Ishikawa (cell line): Measurements from ENCODE around the gene MAP3K20.

Source experiments
- CEBPB ChIP-seq: IDR thresholded peaks from 2 replicates; pipeline ENCODE4 v1.6.1; 2012
- CREB1 ChIP-seq: IDR thresholded peaks from 2 replicates; pipeline ENCODE4 v1.6.1; 2012; ENCODE audit warnings: low read depth
- EGR1 ChIP-seq: IDR thresholded peaks from 2 replicates; pipeline ENCODE4 v1.6.1; 2012
- EP300 ChIP-seq: IDR thresholded peaks from 2 replicates; pipeline ENCODE4 v1.6.1; 2012; ENCODE audit warnings: borderline replicate concordance
- FOXM1 ChIP-seq: IDR thresholded peaks from 2 replicates; pipeline ENCODE4 v1.6.1; 2012; ENCODE audit warnings: low read depth, borderline replicate concordance
- NFIC ChIP-seq: IDR thresholded peaks from 2 replicates; pipeline ENCODE4 v1.6.1; 2012
- RAD21 ChIP-seq: IDR thresholded peaks from 2 replicates; pipeline ENCODE4 v1.6.1; 2012; ENCODE audit warnings: low read depth
- TAF1 ChIP-seq: IDR thresholded peaks from 2 replicates; pipeline ENCODE4 v1.6.1; 2012; ENCODE audit warnings: low read depth, mild to moderate bottlenecking
- TCF12 ChIP-seq: IDR thresholded peaks from 2 replicates; pipeline ENCODE4 v1.6.1; 2012; ENCODE audit warnings: low read depth
- TEAD4 ChIP-seq: IDR thresholded peaks from 2 replicates; pipeline ENCODE4 v1.6.1; 2012
- YY1 ChIP-seq: IDR thresholded peaks from 2 replicates; pipeline ENCODE4 v1.6.1; 2012; ENCODE audit warnings: low read depth
- ZBTB7A ChIP-seq: IDR thresholded peaks from 2 replicates; pipeline ENCODE4 v1.6.1; 2012; ENCODE audit warnings: low read depth
- TF ChIP-seq, protein P1 (sequence below): IDR thresholded peaks from 2 replicates; pipeline ENCODE4 v1.6.1; 2012
- TF ChIP-seq, protein P2 (sequence below): IDR thresholded peaks from 2 replicates; pipeline ENCODE4 v1.6.1; 2012
- TF ChIP-seq, protein P3 (sequence below): IDR thresholded peaks from 2 replicates; pipeline ENCODE4 v1.6.1; 2012; ENCODE audit warnings: low read depth, mild to moderate bottlenecking

Gene MAP3K20

DNA sequence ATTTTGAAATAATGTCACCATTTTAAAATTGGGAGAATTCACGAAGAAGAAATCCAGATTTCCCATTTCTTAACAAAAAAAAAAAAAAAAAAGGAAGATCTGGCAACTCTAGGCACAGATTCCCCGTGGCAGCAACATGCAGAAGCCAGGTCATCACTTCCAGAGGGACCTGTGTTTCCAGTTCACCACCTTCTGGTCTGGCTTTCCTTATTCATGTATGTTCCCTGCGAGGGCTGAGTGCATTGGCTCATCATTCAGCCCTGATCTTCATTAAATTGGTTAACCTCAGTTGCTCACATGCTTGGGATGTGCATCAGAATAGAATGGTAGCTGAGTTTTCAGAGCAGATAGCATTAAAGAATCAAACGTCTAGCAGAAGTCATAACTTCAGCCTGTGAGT lies 25.0 kb upstream of the MAP3K20 start:
- TF ChIP-seq, protein P1, sequence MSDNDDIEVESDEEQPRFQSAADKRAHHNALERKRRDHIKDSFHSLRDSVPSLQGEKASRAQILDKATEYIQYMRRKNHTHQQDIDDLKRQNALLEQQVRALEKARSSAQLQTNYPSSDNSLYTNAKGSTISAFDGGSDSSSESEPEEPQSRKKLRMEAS, result no peak
- TF ChIP-seq RAD21 (no peak), EGR1 (no peak), ZBTB7A (no peak), TAF1 (no peak), FOXM1 (no peak), CEBPB (no peak), CREB1 (no peak), YY1 (no peak), EP300 (no peak), TEAD4 (no peak), TCF12 (no peak), NFIC (no peak)
- TF ChIP-seq, protein P2, sequence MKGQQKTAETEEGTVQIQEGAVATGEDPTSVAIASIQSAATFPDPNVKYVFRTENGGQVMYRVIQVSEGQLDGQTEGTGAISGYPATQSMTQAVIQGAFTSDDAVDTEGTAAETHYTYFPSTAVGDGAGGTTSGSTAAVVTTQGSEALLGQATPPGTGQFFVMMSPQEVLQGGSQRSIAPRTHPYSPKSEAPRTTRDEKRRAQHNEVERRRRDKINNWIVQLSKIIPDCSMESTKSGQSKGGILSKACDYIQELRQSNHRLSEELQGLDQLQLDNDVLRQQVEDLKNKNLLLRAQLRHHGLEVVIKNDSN, result no peak
- TF ChIP-seq, protein P3, sequence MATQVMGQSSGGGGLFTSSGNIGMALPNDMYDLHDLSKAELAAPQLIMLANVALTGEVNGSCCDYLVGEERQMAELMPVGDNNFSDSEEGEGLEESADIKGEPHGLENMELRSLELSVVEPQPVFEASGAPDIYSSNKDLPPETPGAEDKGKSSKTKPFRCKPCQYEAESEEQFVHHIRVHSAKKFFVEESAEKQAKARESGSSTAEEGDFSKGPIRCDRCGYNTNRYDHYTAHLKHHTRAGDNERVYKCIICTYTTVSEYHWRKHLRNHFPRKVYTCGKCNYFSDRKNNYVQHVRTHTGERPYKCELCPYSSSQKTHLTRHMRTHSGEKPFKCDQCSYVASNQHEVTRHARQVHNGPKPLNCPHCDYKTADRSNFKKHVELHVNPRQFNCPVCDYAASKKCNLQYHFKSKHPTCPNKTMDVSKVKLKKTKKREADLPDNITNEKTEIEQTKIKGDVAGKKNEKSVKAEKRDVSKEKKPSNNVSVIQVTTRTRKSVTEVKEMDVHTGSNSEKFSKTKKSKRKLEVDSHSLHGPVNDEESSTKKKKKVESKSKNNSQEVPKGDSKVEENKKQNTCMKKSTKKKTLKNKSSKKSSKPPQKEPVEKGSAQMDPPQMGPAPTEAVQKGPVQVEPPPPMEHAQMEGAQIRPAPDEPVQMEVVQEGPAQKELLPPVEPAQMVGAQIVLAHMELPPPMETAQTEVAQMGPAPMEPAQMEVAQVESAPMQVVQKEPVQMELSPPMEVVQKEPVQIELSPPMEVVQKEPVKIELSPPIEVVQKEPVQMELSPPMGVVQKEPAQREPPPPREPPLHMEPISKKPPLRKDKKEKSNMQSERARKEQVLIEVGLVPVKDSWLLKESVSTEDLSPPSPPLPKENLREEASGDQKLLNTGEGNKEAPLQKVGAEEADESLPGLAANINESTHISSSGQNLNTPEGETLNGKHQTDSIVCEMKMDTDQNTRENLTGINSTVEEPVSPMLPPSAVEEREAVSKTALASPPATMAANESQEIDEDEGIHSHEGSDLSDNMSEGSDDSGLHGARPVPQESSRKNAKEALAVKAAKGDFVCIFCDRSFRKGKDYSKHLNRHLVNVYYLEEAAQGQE, result no peak

DNA sequence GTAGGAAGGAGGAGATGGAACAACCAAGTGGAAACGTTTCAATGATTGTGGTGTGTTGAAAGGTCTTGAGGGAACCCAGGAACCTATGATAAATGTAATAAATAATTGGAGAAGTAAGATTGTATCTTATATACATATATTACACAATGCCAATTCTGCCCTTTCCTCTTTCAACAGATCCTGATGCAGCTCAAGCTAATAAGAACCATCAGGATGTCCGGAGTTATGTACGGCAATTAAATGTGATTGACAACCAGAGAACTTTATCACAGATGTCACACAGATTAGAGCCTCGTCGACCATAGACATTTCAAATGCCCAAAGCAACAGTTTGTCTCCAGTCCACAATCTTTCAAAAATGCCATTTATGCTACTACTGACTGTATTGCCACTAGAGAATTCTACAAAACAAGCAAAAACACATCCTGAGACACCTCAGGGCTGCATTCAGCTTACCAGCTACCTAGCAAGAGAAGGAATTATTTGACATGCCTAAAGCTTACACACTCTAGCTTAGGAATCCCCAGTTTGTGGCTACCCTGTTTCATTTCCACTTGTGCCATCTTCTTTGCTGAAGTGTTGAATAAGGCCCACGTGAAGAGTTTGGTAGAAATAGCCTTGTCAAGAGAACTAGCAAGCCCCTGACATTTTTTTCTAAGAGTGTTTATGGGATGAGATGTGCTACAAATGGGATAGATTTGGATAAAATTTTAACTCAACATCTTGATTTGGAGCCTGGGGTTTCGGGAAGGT lies 24.0 kb upstream of the MAP3K20 start:
- TF ChIP-seq EP300, result no peak
- TF ChIP-seq CEBPB, result no peak
- TF ChIP-seq CREB1, result no peak
- TF ChIP-seq, protein P3, result no peak
- TF ChIP-seq TAF1, result no peak
- no peak for TF ChIP-seq NFIC
- TF ChIP-seq EGR1, result no peak
- no peak for TF ChIP-seq YY1
- no peak for TF ChIP-seq TEAD4
- TF ChIP-seq, protein P2, result no peak

DNA sequence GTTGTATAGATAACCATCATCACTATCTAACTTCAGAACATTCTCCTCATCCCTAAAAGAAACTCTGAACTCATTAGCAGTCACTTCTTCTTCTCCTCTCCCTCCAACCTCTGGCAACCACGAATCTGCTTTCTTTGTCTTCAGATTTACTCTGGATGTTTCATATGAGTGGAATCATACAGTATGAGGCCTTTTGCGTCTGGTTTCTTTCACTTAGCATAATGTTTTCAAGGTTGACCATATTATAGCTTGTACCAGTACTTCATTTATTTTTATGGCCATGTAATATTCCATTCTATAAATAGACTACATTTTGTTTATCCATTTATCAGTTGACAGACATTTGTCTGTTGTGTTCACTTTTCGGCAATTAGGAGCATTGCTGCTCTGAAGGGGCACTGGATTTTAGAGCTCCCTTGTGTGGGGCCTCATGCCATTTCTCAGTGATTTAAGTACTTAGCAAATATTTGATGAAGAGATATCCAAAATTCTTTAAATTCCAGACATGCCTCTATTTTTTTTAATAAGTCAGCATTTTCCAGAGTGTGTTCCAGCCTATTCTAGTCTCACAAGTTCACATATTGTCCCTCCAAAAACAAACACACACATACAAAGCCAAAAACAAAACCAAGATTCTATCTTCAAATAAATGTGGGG lies 22.5 kb upstream of the MAP3K20 start:
- TF ChIP-seq NFIC, result peak; percentile 14; the same call in 1 of the 2 replicates
- TF ChIP-seq, protein P1, result no peak
- TF ChIP-seq TEAD4, result peak; percentile 70; the same call in 1 of the 2 replicates
- TF ChIP-seq EP300, result peak; percentile 27; the same call in 1 of the 2 replicates

DNA sequence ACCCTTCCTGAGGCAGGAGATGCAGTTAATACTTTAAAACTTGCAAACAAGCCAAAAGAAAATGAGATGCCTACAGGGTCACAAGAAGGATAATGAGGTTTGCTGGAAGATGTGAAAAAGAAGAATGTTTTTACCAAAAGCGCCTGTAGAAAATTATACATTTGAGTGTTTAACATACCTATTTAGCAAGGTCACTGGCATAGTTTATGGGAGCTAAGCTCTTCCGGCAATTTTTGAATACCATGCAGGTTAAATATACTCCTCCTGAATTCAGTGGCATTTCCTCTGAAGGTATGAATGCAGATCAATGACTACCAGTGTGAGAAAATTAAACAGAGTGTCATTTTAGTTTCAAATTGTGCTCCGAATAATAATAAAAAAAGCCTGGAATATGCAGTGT lies 21.2 kb upstream of the MAP3K20 start:
- TF ChIP-seq YY1 (no peak), FOXM1 (no peak), TAF1 (no peak), TEAD4 (peak; percentile 29; the same call in 1 of the 2 replicates), CEBPB (no peak)

DNA sequence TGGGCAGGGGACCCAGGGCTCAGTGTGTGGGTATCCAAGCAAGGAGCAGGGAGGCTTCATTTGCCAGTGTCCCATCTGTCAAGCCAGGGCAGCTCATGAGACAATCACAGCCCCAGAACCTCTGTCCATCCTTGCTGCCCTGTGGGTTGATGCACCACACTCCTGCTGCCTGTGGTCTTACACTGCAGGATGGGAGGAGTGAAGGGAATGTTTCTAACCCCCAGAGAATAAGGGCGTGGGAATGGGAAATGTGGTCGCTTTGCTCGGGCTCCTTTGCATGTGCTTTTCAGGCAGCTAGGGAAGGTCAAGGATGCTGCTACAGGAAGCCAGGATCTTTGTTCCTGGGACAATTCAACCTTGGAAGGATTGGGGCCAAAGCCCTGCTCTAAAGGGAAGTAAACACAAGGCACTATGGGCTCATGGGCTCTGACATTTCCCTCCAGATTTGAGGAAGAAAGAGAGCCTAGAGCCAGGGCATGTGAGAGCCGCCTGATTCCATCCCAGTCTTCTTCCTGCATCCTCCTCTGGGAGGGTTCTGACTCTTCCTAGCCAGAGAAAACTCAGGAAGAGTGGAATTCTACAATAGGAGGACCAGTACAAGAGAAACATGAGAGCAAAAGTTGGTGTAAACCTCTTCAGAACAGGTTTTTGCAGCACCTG lies 18.8 kb upstream of the MAP3K20 start:
- TF ChIP-seq EP300 (no peak), EGR1 (no peak), YY1 (no peak), TEAD4 (no peak), CREB1 (no peak), FOXM1 (no peak), TAF1 (no peak)
- TF ChIP-seq, protein P2, result no peak
